Heart right ventricle (tissue), 16 donors: ENCODE results near the gene IMMP1L. TPM values are rescaled to one million over a fixed set of nuclear protein-coding genes. Genes with fewer than 3 reads are reported as not detected.

ENCODE experiments used
- ATAC-seq, 8 donors: fragments of 200-7000 bp; cut with Tn5 transposase; one replicate each; pipeline ENCODE4 v1.9.1; 2020; ENCODE audit warnings: mild to moderate bottlenecking in 8 of 8, moderate library complexity in 8 of 8, moderate number of reproducible peaks in 1 of 8
- DNase-seq, 2 donors: peaks; one replicate each; pipeline ENCODE4 v3.0.0-alpha.2; 2020
- H3K27ac ChIP-seq, 10 donors: fragments of 200-600 bp; sonication (generic) in 2 of 10; one replicate each; pipeline versions ENCODE4 v1.5.0 to v1.8.0; 2020 to 2022; ENCODE audit warnings: mild to moderate bottlenecking in 3 of 10
- H3K27me3 ChIP-seq, 7 donors: fragments of 200-600 bp; one replicate each; pipeline ENCODE4 v1.8.0; 2021 to 2022; ENCODE audit warnings: mild to moderate bottlenecking in 2 of 7
- H3K36me3 ChIP-seq, 9 donors: fragments of 200-600 bp; sonication (generic) in 1 of 9; one replicate each; pipeline versions ENCODE4 v1.5.0 to v1.8.0; 2020 to 2022; ENCODE audit warnings: mild to moderate bottlenecking in 2 of 9
- H3K4me1 ChIP-seq, 9 donors: fragments of 200-600 bp; sonication (generic) in 1 of 9; one replicate each; pipeline versions ENCODE4 v1.5.0 to v1.8.0; 2020 to 2022; ENCODE audit warnings: mild to moderate bottlenecking in 4 of 9
- H3K4me3 ChIP-seq, 10 donors: fragments of 200-600 bp; sonication (generic) in 2 of 10; one replicate each; pipeline versions ENCODE4 v1.5.0 to v1.8.0; 2020 to 2022; ENCODE audit warnings: mild to moderate bottlenecking in 7 of 10, moderate library complexity in 2 of 10
- H3K9me3 ChIP-seq, 11 donors: fragments of 200-600 bp in 10 of 11; sonication (generic) in 2 of 11; one replicate each; pipeline versions ENCODE4 v1.5.0 to v1.8.0; 2013 to 2022; ENCODE audit warnings: mild to moderate bottlenecking in 2 of 11, control low read depth in 1 of 11, moderate library complexity in 1 of 11
- CTCF ChIP-seq, 9 donors: fragments of 200-600 bp; sonication (generic) in 2 of 9; IDR thresholded peaks; one replicate each; pipeline versions ENCODE4 v1.5.0 to v1.8.0; 2021 to 2022; ENCODE audit warnings: antibody characterized with exemption in 9 of 9, mild to moderate bottlenecking in 5 of 9, moderate library complexity in 1 of 9
- WGBS, 2 donors: extraction: QIAGEN DNeasy Blood & Tissue Kit; methylation state at CpG; one replicate each; pipeline ENCODE4 v1.1.7; 2013; ENCODE audit warnings: inconsistent platforms in 1 of 2; 5-methylcytosine and 5-hydroxymethylcytosine counted together
- intact Hi-C, 10 donors: fragments of 100-400 bp; cut with DNase I; formaldehyde crosslinking; loops; one replicate each; pipeline versions ENCODE4 v1.11.1 to v1.14.2; 2022
- polyA plus RNA-seq, 2 donors: library from polyadenylated mRNA; stranded (reverse); fragments of 200-250 nt; gene quantifications; one replicate each; pipeline ENCODE4 v1.2.3, GENCODE V29; 2013
- total RNA-seq, 10 donors: library from RNA; stranded (reverse); fragmentation: NEBNext Ultra II Directional in 3 of 10; extraction: Animal tissue kit (Norgen Biotek cat#: 25700) in 3 of 10; gene quantifications; one replicate each; pipeline versions ENCODE4 v1.2.1 to v1.2.4, GENCODE V29; 2021 to 2023
- donor health status: Arrhythmogenic right ventricular cardiomyopathy.
- donor health status: ischemic (EF 13 %, LVEDD 7.1; RV severe dilation, severe dysfunction).
- donor health status: healthy with polysubstance abuse.
- donor health status: DM: no; HTN: yes; CAD: no.
- donor health status: DM: no; HTN: no; CAD: no.
- donor health status: ischemic (EF 25% LVEDD 6.9; RV normal size, moderate dysfunction).
- donor health status: ischemic (EF 25% LVEDD 5.7; RV mildly dilated, moderate dysfunction).
- donor health status: healthy.
- donor health status: DM: yes; HTN: yes; CAD: no.
- donor health status: Ischemic cardiomyopathy.
- donor health status: ischemic (EF 35%, LVEDD 5.7; RV mildly dilated, moderate dysfunction).
- donor health status: nonischemic (EF 11% LVEDD 7.7; RV severe dilation, severe dysfunction).
- donor health status: DM: yes; HTN: yes; CAD: no.
- donor health status: PGD.
- donor health status: ischemic (EF 29% LVEDD 5.4; RV normal size, mild dysfunction).
- donor health status: nonischemic (EF 23%, LVEDD 6.1; RV moderate dilation, normal function).

IMMP1L gene
- total and polyA plus RNA-seq, 12 donors = 19.5 to 66.8 (median 29.6) TPM

GRCh38 chr11:31521497-31522150 lies 12.2 kb upstream of the IMMP1L start:
- DNase-seq = no peak
- TF ChIP-seq CTCF (IDR thresholded peaks at IDR 0.05) = no peak

GRCh38 chr11:31512117-31512516 lies 2.7 kb upstream of the IMMP1L start:
- WGBS, 2 donors = 89 to 90% methylated on average over 6 of the region's 6 CpGs
- ATAC-seq (no peak), DNase-seq (no peak)
- Histone ChIP-seq H3K27ac (no peak overlapping the region), H3K4me3 (no peak overlapping the region), H3K36me3 (no peaks in the 10 kb centered on the region), H3K9me3 (no peaks in the 10 kb centered on the region), H3K4me1 (peaks cover 0 to 29% (median 24%) of the 10 kb centered on the region in 9 donors), H3K27me3 (no peaks in the 10 kb centered on the region)
- intact Hi-C loops = no loop called here
- no peak for TF ChIP-seq CTCF (IDR thresholded peaks at IDR 0.05)

More at GRCh38 chr11:31521497-31522150, 12.2 kb upstream of the IMMP1L start:
- Histone ChIP-seq H3K27me3 (no peaks in the 10 kb centered on the region), H3K9me3 (peaks cover 0 to 5% (median 0%) of the 10 kb centered on the region in 11 donors), H3K4me1 (no peaks in the 10 kb centered on the region), H3K27ac (no peak overlapping the region), H3K4me3 (no peak overlapping the region), H3K36me3 (peaks cover 0 to 13% (median 4%) of the 10 kb centered on the region in 9 donors)
- intact Hi-C loops = no loop called here
- no peak for ATAC-seq

GRCh38 chr11:31509051-31509428 lies 382 bp downstream of the IMMP1L start:
- Histone ChIP-seq H3K4me1 (peaks cover 0 to 29% (median 24%) of the 10 kb centered on the region in 9 donors), H3K36me3 (peaks cover 0 to 14% (median 0%) of the 10 kb centered on the region in 9 donors), H3K4me3 (peak overlapping the region; percentile 68 to 95 (median 81)), H3K9me3 (no peaks in the 10 kb centered on the region), H3K27ac (peak overlapping the region in 8 of 10 donors; percentile 59 to 89 (median 84)), H3K27me3 (no peaks in the 10 kb centered on the region)
- no peak for TF ChIP-seq CTCF (IDR thresholded peaks at IDR 0.05)
- ATAC-seq (peak in 3 of 8 donors; percentile 4 to 28 (median 11)), DNase-seq (no peak)
- WGBS, 2 donors = 1 to 2% methylated on average over 8 of the region's 8 CpGs
- intact Hi-C loops = loop anchor here in 1 of 10 donors (10.0 kb wide), 1 partner anchor 666 kb away; no protein-coding TSS in a partner anchor

DNA sequence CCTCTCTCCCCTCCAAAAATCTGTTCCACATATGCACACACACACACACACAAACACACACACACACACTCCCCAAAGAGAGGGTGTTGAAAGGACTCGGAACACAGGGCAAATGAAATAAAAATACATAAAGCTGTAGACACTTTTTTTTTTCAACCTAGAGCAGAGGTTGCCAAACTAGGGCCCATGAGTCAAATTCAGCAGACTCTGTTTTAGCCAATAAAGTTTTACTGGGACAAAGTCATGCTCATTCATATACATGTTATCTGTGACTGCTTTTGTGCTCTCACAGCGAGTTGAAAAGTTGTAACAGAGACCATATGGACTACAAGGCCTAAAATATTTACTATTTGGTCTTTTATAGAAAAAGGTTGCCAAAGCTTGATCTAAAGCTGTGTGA lies 8.9 kb downstream of the IMMP1L start:
- Histone ChIP-seq H3K27me3 (no peaks in the 10 kb centered on the region), H3K27ac (no peak overlapping the region), H3K4me3 (no peak overlapping the region), H3K4me1 (no peaks in the 10 kb centered on the region), H3K36me3 (peaks cover 0 to 20% (median 0%) of the 10 kb centered on the region in 9 donors), H3K9me3 (no peaks in the 10 kb centered on the region)
- intact Hi-C loops = loop anchor here in 1 of 10 donors (10.0 kb wide), 1 partner anchor 674 kb away; no protein-coding TSS in a partner anchor
- WGBS, 2 donors = 61 to 73% methylated on average over 2 of the region's 2 CpGs
- no peak for ATAC-seq
- DNase-seq = no peak
- no peak for TF ChIP-seq CTCF (IDR thresholded peaks at IDR 0.05)
